ENCODE data around the gene ZNF324B. TPM values are rescaled to one million over a fixed set of nuclear protein-coding genes. Genes with fewer than 3 reads are reported as not detected.
A peak's percentile ranks its signal among the peaks of the same experiment; 100 is the strongest.

The ZNF324B gene
- total and polyA plus RNA-seq, 2 donors (not counting 3 experiments of a cell fraction or from before 2014, with no cell fraction given): 3.4 to 6.9 TPM

GRCh38 chr19:58460039-58460438 lies 8.6 kb downstream of the ZNF324B start:
- POLR2A ChIA-PET: no interaction called here
- no peak overlapping the region for H3K4me2 ChIP-seq (ENCODE audit: insufficient read depth, low read length)

GRCh38 chr19:58466089-58466759 lies 14.8 kb downstream of the ZNF324B start:
- no peaks in the 10 kb centered on the region for H3K27me3 ChIP-seq (ENCODE audit: control insufficient read depth in 2 of 2, insufficient read depth in 2 of 2, low read length in 2 of 2)
- no peak overlapping the region for H3K9ac ChIP-seq (replicated peaks; ENCODE audit: extremely low read depth, insufficient read depth, low read length)
- POLR2A ChIA-PET: no interaction called here
- no peak for TF ChIP-seq GATA2 (IDR thresholded peaks at IDR 0.05; ENCODE audit: insufficient read depth, insufficient read length, low read depth, low read length)
- no peak for TF ChIP-seq MAX (IDR thresholded peaks at IDR 0.05; ENCODE audit: insufficient read depth, insufficient read length)
- TF ChIP-seq CTCF (IDR thresholded peaks at IDR 0.05; ENCODE audit: extremely low read depth in 1 of 2, insufficient read depth in 1 of 2, low read depth in 1 of 2, low read length in 2 of 2): no peak
- TF ChIP-seq JUN (IDR thresholded peaks at IDR 0.05; ENCODE audit: borderline replicate concordance, insufficient read depth, insufficient read length, low read depth): no peak
- TF ChIP-seq MYC (IDR thresholded peaks at IDR 0.05; ENCODE audit: low read depth, low read length): no peak
- no peak for TF ChIP-seq POLR2AphosphoS5 (IDR thresholded peaks at IDR 0.05; ENCODE audit: insufficient read depth, low read depth, low read length)
- no peak for TF ChIP-seq POLR2A (IDR thresholded peaks at IDR 0.05; ENCODE audit: low read depth, low read length)
- TF ChIP-seq EZH2 (IDR thresholded peaks at IDR 0.05; ENCODE audit: borderline replicate concordance, low read depth, low read length, severe bottlenecking): no peak
- TF ChIP-seq FOS (IDR thresholded peaks at IDR 0.05; ENCODE audit: borderline replicate concordance, insufficient read depth, low read length): no peak
- H3K9me3 ChIP-seq (replicated peaks; ENCODE audit: control insufficient read depth, insufficient read depth, low read length): no peaks in the 10 kb centered on the region
- H3K36me3 ChIP-seq (ENCODE audit: control insufficient read depth in 2 of 2, extremely low read depth in 1 of 2, insufficient read depth in 2 of 2, low read length in 2 of 2): peaks cover 4 to 12% of the 10 kb centered on the region in 2 experiments
- CTCF ChIA-PET: no interaction called here
- peaks cover 10% of the 10 kb centered on the region for H3K79me2 ChIP-seq (ENCODE audit: control insufficient read depth, insufficient read depth, low read length)
- peaks cover 3% of the 10 kb centered on the region for H3K4me1 ChIP-seq (ENCODE audit: control insufficient read depth, extremely low read depth, insufficient read depth, low read length)
- H3K27ac ChIP-seq (ENCODE audit: insufficient read depth, low read depth, low read length): no peak overlapping the region
- no peaks in the 10 kb centered on the region for H3K9me1 ChIP-seq (replicated peaks; ENCODE audit: control insufficient read depth, extremely low read depth, insufficient read depth, low read length)
- peak overlapping the region; percentile 73 for H3K4me2 ChIP-seq (ENCODE audit: insufficient read depth, low read length)
- FAIRE-seq: no peak
- DNase-seq (ENCODE audit: low read depth, low spot score): no peak
- no peaks in the 10 kb centered on the region for H4K20me1 ChIP-seq (replicated peaks; ENCODE audit: control insufficient read depth, extremely low read depth, insufficient read depth, low read length)
- peak overlapping the region; percentile 90 for H2AFZ ChIP-seq (ENCODE audit: low read depth, low read length)
- no TSS peak for BruUV-seq (replicated peaks)
- intact Hi-C loops (cut with micrococcal nuclease) (loop anchor here (1.0 to 2.0 kb wide), 3 partner anchors 15 to 237 kb away; partner anchors contain the start of genes ZNF324B, ZNF544 and ZNF837), dilution Hi-C loops (cut with MboI; ENCODE audit: extremely low pct_ligation_motif_present, low sequenced_read_pairs) (no loop called here)
- H3K4me3 ChIP-seq (replicated peaks in 1 of 3; ENCODE audit: insufficient read depth in 1 of 3, low read depth in 1 of 3, low read length in 3 of 3): peak overlapping the region in 2 of 3 experiments; percentile 12 to 24

More at GRCh38 chr19:58460039-58460438, 8.6 kb downstream of the ZNF324B start:
- intact Hi-C loops (cut with micrococcal nuclease): no loop called here
- H4K20me1 ChIP-seq (replicated peaks; ENCODE audit: control insufficient read depth, extremely low read depth, insufficient read depth, low read length): no peaks in the 10 kb centered on the region
- no peak overlapping the region for H3K9ac ChIP-seq (replicated peaks; ENCODE audit: extremely low read depth, insufficient read depth, low read length)
- no peaks in the 10 kb centered on the region for H3K9me1 ChIP-seq (replicated peaks; ENCODE audit: control insufficient read depth, extremely low read depth, insufficient read depth, low read length)
- H3K4me3 ChIP-seq (replicated peaks in 1 of 3; ENCODE audit: insufficient read depth in 1 of 3, low read depth in 1 of 3, low read length in 3 of 3): no peak overlapping the region
- H2AFZ ChIP-seq (ENCODE audit: low read depth, low read length): no peak overlapping the region
- TF ChIP-seq POLR2A (IDR thresholded peaks at IDR 0.05; ENCODE audit: low read depth, low read length) (no peak), FOS (IDR thresholded peaks at IDR 0.05; ENCODE audit: borderline replicate concordance, insufficient read depth, low read length) (no peak), GATA2 (IDR thresholded peaks at IDR 0.05; ENCODE audit: insufficient read depth, insufficient read length, low read depth, low read length) (no peak), JUN (IDR thresholded peaks at IDR 0.05; ENCODE audit: borderline replicate concordance, insufficient read depth, insufficient read length, low read depth) (no peak), MAX (IDR thresholded peaks at IDR 0.05; ENCODE audit: insufficient read depth, insufficient read length) (no peak), EZH2 (IDR thresholded peaks at IDR 0.05; ENCODE audit: borderline replicate concordance, low read depth, low read length, severe bottlenecking) (no peak)
- FAIRE-seq (no peak), DNase-seq (ENCODE audit: low read depth, low spot score) (no peak)
- H3K9me3 ChIP-seq (replicated peaks; ENCODE audit: control insufficient read depth, insufficient read depth, low read length): no peaks in the 10 kb centered on the region
- CTCF ChIA-PET: no interaction called here
- no TSS peak for BruUV-seq (replicated peaks)
- H3K27ac ChIP-seq (ENCODE audit: insufficient read depth, low read depth, low read length): no peak overlapping the region
- no peaks in the 10 kb centered on the region for H3K4me1 ChIP-seq (ENCODE audit: control insufficient read depth, extremely low read depth, insufficient read depth, low read length)
- peaks cover 0 to 5% of the 10 kb centered on the region in 2 experiments for H3K36me3 ChIP-seq (ENCODE audit: control insufficient read depth in 2 of 2, extremely low read depth in 1 of 2, insufficient read depth in 2 of 2, low read length in 2 of 2)
- H3K79me2 ChIP-seq (ENCODE audit: control insufficient read depth, insufficient read depth, low read length): no peaks in the 10 kb centered on the region
- dilution Hi-C loops (cut with MboI; ENCODE audit: extremely low pct_ligation_motif_present, low sequenced_read_pairs): no loop called here
- no peaks in the 10 kb centered on the region for H3K27me3 ChIP-seq (ENCODE audit: control insufficient read depth in 2 of 2, insufficient read depth in 2 of 2, low read length in 2 of 2)
